Colonic mucosa (tissue), 4 donors: ENCODE measurements around the gene AXIN1. TPM values are rescaled to one million over a fixed set of nuclear protein-coding genes. Genes with fewer than 3 reads are reported as not detected.

Experiments used
- DNase-seq: peaks from one replicate; pipeline ENCODE4 v3.0.0-alpha.2; 2020
- H3K27ac ChIP-seq: fragments of 200-600 bp; one replicate; pipeline ENCODE4 v1.8.0; 2021
- H3K27me3 ChIP-seq: fragments of 200-600 bp; one replicate; pipeline ENCODE4 v1.8.0; 2021
- H3K36me3 ChIP-seq: fragments of 200-600 bp; one replicate; pipeline ENCODE4 v1.8.0; 2021
- H3K4me1 ChIP-seq: fragments of 200-600 bp; one replicate; pipeline ENCODE4 v1.8.0; 2021; ENCODE audit warnings: mild to moderate bottlenecking
- H3K4me3 ChIP-seq: fragments of 200-600 bp; one replicate; pipeline ENCODE4 v1.8.0; 2021
- H3K9ac ChIP-seq, 2 donors: one replicate each; pipeline ENCODE4 v1.7.0; 2013; ENCODE audit warnings: control low read depth in 2 of 2, low read depth in 2 of 2, low read length in 2 of 2
- H3K9me3 ChIP-seq: fragments of 200-600 bp; one replicate; pipeline ENCODE4 v1.8.0; 2021
- intact Hi-C: fragments of 100-400 bp; cut with DNase I; formaldehyde crosslinking; loops from one replicate; pipeline ENCODE4 v1.14.1; 2022
- total RNA-seq, 2 donors: library from RNA; stranded (reverse); fragmentation: NEBNext Ultra II Directional in 1 of 2; extraction: Animal tissue kit (Norgen Biotek cat#: 25700) in 1 of 2; gene quantifications; one replicate each; pipeline ENCODE4 v1.2.1, GENCODE V29; 2021
- TF ChIP-seq, protein P1 (sequence below): fragments of 200-600 bp; IDR thresholded peaks from one replicate; pipeline ENCODE4 v1.8.0; 2022; ENCODE audit warnings: antibody characterized with exemption, mild to moderate bottlenecking
- donor health status: healthy.
- donor health status: DM: no; HTN: no; CAD: no.
- donor health status: DM: no; HTN: no; CAD: no.

The AXIN1 gene
- total RNA-seq, 2 donors from 2014 or later, result 33.4 to 34.3 TPM

DNA sequence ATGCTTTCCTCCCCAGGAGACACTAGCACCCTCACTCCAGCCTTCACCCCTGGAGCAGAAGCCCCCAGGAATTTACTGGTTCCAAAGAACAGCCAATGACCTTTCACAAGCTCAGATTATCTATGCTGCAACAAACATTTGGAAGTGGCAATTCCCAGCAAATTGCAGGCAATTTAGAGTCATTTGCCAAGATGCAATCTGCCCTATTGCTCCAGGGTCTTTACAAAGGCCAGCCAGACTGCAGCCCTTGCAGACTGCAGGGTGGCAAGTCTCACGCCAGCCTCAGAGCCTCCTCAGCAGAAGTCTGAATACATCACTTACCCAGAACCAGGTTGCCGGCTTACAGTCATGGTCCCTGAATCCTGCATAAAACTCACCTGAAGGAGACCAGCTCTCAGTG lies 21.8 kb downstream of the AXIN1 start:
- H3K27ac ChIP-seq, result no peak overlapping the region
- intact Hi-C loops, result no loop called here
- H3K9ac ChIP-seq, result peak overlapping the region in 1 of 2 donors; percentile 51
- no peaks in the 10 kb centered on the region for H3K27me3 ChIP-seq
- H3K36me3 ChIP-seq, result no peaks in the 10 kb centered on the region
- TF ChIP-seq, protein P1, sequence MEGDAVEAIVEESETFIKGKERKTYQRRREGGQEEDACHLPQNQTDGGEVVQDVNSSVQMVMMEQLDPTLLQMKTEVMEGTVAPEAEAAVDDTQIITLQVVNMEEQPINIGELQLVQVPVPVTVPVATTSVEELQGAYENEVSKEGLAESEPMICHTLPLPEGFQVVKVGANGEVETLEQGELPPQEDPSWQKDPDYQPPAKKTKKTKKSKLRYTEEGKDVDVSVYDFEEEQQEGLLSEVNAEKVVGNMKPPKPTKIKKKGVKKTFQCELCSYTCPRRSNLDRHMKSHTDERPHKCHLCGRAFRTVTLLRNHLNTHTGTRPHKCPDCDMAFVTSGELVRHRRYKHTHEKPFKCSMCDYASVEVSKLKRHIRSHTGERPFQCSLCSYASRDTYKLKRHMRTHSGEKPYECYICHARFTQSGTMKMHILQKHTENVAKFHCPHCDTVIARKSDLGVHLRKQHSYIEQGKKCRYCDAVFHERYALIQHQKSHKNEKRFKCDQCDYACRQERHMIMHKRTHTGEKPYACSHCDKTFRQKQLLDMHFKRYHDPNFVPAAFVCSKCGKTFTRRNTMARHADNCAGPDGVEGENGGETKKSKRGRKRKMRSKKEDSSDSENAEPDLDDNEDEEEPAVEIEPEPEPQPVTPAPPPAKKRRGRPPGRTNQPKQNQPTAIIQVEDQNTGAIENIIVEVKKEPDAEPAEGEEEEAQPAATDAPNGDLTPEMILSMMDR, result no peak
- no peak overlapping the region for H3K4me3 ChIP-seq
- DNase-seq, result no peak
- H3K4me1 ChIP-seq, result peaks cover 32% of the 10 kb centered on the region
- H3K9me3 ChIP-seq, result no peaks in the 10 kb centered on the region

DNA sequence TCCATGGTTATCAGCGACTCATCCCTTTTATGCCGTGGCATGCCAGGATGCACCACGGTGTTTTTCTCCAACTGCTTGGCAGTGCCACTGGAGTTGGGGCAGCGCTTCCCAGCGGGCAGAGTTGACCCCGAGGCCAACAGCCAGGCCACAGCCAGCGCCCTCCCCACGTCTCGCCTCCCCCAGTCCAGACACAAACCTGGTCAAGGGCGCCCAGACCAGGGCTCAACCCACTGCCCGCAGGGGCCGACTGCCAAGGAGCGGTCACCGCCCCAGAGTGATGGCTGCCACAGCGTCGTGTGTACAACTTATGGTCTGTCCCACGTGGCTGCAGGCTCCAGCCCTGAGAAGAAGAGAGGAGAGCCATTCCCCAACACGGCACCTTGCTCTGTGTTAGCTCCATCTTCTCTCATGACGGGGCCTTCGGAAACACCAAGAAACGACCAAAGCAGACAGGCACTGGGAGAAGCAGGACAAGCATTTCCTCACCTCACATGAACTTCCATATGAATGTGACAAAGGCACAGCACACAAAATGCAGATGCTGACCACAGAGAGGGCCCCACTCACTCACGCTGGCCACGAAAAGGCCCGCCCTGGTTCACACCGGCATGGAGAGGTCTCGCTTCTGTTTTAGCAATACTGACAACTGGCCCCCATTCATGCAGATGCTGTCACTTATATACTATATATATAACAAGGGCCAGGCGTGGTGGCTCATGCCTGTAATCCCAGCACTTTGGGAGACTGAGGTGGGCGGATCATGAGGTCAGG lies 27.0 kb downstream of the AXIN1 start:
- DNase-seq, result no peak
- Histone ChIP-seq H3K4me1 (peaks cover 28% of the 10 kb centered on the region), H3K9ac (peak overlapping the region; percentile 30 to 38), H3K27ac (peak overlapping the region; percentile 88), H3K27me3 (no peaks in the 10 kb centered on the region), H3K36me3 (no peaks in the 10 kb centered on the region), H3K4me3 (no peak overlapping the region), H3K9me3 (no peaks in the 10 kb centered on the region)
- intact Hi-C loops, result no loop called here
- TF ChIP-seq, protein P1, result no peak

DNA sequence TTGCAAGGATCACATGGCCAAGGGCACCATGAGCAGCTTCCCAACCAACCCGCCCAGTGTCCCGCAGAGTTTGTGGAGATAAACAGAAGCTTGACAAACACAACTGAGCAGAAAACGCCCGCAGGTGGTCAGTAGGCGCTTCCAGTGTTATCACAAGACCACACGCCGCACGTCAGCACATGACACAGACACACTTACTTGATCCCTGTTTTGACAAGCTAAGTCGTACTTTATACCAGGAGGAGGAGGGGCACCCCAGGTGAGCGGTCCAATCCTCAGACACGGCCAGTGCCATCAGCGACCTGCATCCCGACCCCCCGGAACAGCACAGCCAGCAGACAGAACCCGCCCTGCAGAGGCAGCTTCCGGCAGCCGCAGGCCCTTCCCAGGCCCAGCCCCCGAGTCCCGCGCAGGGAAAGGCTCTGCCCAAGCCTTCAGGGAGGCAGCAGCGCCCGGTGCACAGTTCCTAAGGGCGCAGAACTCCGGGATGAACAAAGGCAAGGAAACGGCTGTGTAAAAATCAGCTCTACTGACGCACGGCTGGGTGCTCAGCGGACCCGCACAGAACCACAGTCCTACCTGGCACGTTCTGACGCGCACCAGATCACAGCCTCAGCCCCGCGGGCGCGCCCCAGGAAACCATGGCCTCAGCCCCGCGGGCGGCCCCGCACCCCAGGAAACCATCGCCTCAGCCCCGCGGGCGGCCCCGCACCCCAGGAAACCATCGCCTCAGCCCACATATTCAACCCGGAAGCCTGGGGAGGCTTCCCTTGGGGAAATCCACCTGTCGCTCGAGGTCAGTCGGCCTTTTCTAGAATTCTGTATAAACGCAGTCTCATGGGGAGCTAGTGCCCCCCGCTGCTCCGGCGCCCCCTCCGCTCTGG lies 27.8 kb downstream of the AXIN1 start:
- Histone ChIP-seq H3K4me1 (peaks cover 28% of the 10 kb centered on the region), H3K4me3 (peak overlapping the region; percentile 18), H3K27me3 (no peaks in the 10 kb centered on the region), H3K36me3 (no peaks in the 10 kb centered on the region), H3K27ac (peak overlapping the region; percentile 88), H3K9ac (peak overlapping the region; percentile 30 to 70), H3K9me3 (no peaks in the 10 kb centered on the region)
- intact Hi-C loops, result no loop called here
- peak; percentile 40 for DNase-seq
- TF ChIP-seq, protein P1, result no peak

DNA sequence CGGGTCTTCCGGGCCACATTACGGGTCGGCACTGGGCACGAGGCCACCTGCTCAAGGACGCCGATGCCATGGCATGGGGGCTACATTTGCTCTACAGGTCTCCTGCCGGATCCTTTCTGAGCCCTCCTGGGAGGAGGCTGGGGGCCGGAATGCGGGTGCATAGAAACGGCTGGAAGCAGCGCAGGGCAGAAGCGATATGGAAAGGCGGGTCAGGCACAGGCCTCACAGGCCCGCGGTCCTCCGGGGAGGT lies 28.4 kb downstream of the AXIN1 start:
- Histone ChIP-seq H3K36me3 (no peaks in the 10 kb centered on the region), H3K4me1 (peaks cover 28% of the 10 kb centered on the region), H3K27me3 (no peaks in the 10 kb centered on the region), H3K27ac (peak overlapping the region; percentile 88), H3K9ac (no peak overlapping the region), H3K4me3 (no peak overlapping the region), H3K9me3 (no peaks in the 10 kb centered on the region)
- intact Hi-C loops, result no loop called here
- no peak for DNase-seq
- TF ChIP-seq, protein P1, result no peak

DNA sequence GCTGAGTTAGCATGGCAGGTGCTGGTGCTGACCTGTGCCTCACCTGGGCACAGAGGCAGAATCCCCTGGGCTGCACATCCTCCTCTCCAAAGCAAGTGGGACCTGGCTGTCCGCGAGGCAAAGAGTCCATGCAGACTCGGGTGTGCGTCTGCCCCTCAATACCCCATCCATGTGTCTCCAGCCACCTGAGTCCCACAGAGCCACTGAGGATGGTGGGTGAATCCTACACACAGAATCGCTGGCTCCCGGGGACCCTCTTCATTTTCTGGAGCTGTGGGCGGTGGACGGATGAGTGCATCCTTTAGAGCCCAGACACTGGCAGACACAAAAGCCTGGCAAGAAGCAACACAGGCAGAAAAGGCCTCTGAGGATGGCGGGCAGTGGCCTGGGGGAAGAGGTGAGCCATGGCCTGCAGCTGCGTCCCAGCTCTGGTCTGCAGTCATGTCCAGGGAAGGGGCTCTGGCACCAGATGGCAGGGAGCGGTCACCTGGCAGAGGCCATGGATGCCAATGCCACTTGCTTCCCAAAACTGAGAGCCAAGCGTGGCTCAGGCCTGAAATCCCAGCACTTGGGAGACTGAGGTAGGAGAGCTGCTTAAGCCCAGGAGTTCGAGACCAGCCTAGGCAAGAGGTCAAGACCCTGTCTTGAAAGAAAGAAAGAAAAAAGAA lies 29.9 kb downstream of the AXIN1 start:
- TF ChIP-seq, protein P1, result no peak
- H3K4me3 ChIP-seq, result no peak overlapping the region
- H3K27me3 ChIP-seq, result no peaks in the 10 kb centered on the region
- no peaks in the 10 kb centered on the region for H3K9me3 ChIP-seq
- DNase-seq, result no peak
- no peak overlapping the region for H3K27ac ChIP-seq
- H3K36me3 ChIP-seq, result no peaks in the 10 kb centered on the region
- intact Hi-C loops, result no loop called here
- peaks cover 15% of the 10 kb centered on the region for H3K4me1 ChIP-seq
- no peak overlapping the region for H3K9ac ChIP-seq
